HepG2 (cell line): ENCODE results near the gene CTDSP2. TPM values are rescaled to one million over a fixed set of nuclear protein-coding genes. Genes with fewer than 3 reads are reported as not detected.
A peak's percentile ranks its signal among the peaks of the same experiment; 100 is the strongest.

ENCODE experiments used
- AKNA ChIP-seq: sonication (generic); formaldehyde crosslinking; IDR thresholded peaks from 2 replicates; pipeline ENCODE4 v1.4.0; 2020; ENCODE audit warnings: missing genetic modification reagents, borderline replicate concordance
- CBX1 ChIP-seq: IDR thresholded peaks from one replicate; pipeline ENCODE4 v1.6.1; 2016; ENCODE audit warnings: antibody characterized with exemption, low read depth
- HOXA7 ChIP-seq: sonication (generic); formaldehyde crosslinking; IDR thresholded peaks from 2 replicates; pipeline ENCODE4 v1.8.1; 2022; ENCODE audit warnings: mild to moderate bottlenecking, missing genetic modification reagents, moderate library complexity
- KDM3A ChIP-seq: IDR thresholded peaks from 2 replicates; pipeline ENCODE4 v1.6.1; 2018; ENCODE audit warnings: low read depth, missing compliant biosample characterization
- MBD4 ChIP-seq: IDR thresholded peaks from 2 replicates; pipeline ENCODE4 v1.6.1; 2012; ENCODE audit warnings: low read length, inconsistent platforms, borderline replicate concordance
- NAIF1 ChIP-seq: sonication (generic); formaldehyde crosslinking; IDR thresholded peaks from 2 replicates; pipeline ENCODE4 v1.5.0; 2020; ENCODE audit warnings: mild to moderate bottlenecking, missing genetic modification reagents, borderline replicate concordance
- ZNF407 ChIP-seq: sonication (generic); formaldehyde crosslinking; IDR thresholded peaks from one replicate; pipeline ENCODE4 v1.5.1; 2020; ENCODE audit warnings: mild to moderate bottlenecking, missing genetic modification reagents; ENCODE audit errors: not compliant biosample characterization
- ZNF652 ChIP-seq: IDR thresholded peaks from 2 replicates; pipeline ENCODE4 v1.6.1; 2016; ENCODE audit warnings: low read depth, borderline replicate concordance
- ZNF768 ChIP-seq: sonication (generic); formaldehyde crosslinking; IDR thresholded peaks from 2 replicates; pipeline ENCODE4 v1.4.0; 2020; ENCODE audit warnings: missing genetic modification reagents
- polyA plus RNA-seq, 8 experiments: library from polyadenylated mRNA; depleted of rRNA in 3 of 8; stranded (reverse) in 7 of 8; unstranded in 1 of 8; fragments of >200 nt; fragmentation: Illumina TruSeq in 4 of 8; extraction: Trizol in 4 of 8; gene quantifications; 2 replicates each; pipeline versions ENCODE4 v1.2.1 to v1.2.3, GENCODE V29; 2011 to 2016; ENCODE audit warnings: low read depth in 4 of 8, missing spikeins in 1 of 8, mixed read lengths in 1 of 8; ENCODE audit not compliant: insufficient read depth in 1 of 8
- total RNA-seq, 5 experiments: library from RNA; depleted of rRNA; stranded (reverse); fragments of >200 nt; fragmentation: Illumina TruSeq; extraction: Trizol; gene quantifications; 2 replicates each; pipeline ENCODE4 v1.2.3, GENCODE V29; 2016; ENCODE audit warnings: low read depth in 1 of 5
- TF ChIP-seq, protein P1 (sequence below): sonication (generic); formaldehyde crosslinking; IDR thresholded peaks from 2 replicates; pipeline ENCODE4 v1.8.1; 2022; ENCODE audit warnings: low read depth, mild to moderate bottlenecking, missing genetic modification reagents

Gene CTDSP2
- total and polyA plus RNA-seq, 2 of the 13 experiments (the other 11 are each of a cell fraction or from before 2014, with no cell fraction given), result 38.1 to 82.5 TPM

- peak; percentile 39; the same call in 1 of the 2 replicates for TF ChIP-seq ZNF652
- TF ChIP-seq KDM3A (CRISPR knock-in tag), result peak; percentile 87
- TF ChIP-seq ZNF407 (CRISPR knock-in tag), result peak; percentile 50
- TF ChIP-seq ZNF768 (CRISPR knock-in tag), result peak; percentile 66; the same call in 1 of the 2 replicates
- TF ChIP-seq, protein P1, sequence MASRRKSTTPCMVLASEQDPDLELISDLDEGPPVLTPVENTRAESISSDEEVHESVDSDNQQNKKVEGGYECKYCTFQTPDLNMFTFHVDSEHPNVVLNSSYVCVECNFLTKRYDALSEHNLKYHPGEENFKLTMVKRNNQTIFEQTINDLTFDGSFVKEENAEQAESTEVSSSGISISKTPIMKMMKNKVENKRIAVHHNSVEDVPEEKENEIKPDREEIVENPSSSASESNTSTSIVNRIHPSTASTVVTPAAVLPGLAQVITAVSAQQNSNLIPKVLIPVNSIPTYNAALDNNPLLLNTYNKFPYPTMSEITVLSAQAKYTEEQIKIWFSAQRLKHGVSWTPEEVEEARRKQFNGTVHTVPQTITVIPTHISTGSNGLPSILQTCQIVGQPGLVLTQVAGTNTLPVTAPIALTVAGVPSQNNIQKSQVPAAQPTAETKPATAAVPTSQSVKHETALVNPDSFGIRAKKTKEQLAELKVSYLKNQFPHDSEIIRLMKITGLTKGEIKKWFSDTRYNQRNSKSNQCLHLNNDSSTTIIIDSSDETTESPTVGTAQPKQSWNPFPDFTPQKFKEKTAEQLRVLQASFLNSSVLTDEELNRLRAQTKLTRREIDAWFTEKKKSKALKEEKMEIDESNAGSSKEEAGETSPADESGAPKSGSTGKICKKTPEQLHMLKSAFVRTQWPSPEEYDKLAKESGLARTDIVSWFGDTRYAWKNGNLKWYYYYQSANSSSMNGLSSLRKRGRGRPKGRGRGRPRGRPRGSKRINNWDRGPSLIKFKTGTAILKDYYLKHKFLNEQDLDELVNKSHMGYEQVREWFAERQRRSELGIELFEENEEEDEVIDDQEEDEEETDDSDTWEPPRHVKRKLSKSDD (CRISPR knock-in tag), result 0 out of 2 replicates have a peak, but pooled peaks have one; percentile 77
- no peak for TF ChIP-seq MBD4
- peak; percentile 81 for TF ChIP-seq NAIF1 (CRISPR knock-in tag)
- peak; percentile 45 for TF ChIP-seq CBX1
- no peak for TF ChIP-seq HOXA7 (CRISPR knock-in tag)
- TF ChIP-seq AKNA (CRISPR knock-in tag), result no peak
Measured at GRCh38 chr12:57782608-57783465, 63.7 kb downstream of the CTDSP2 start, which contains the start of gene TSFM (continued).
